NOMO-1 treated with DMSO at 0.1 percent for 48 hours (cell line): ENCODE measurements around the gene SERGEF.
"Not testable (repeated sequence)": the region's sequence is repeated elsewhere in the genome, so short reads cannot be mapped to it uniquely, and the experiment has no call there.

Source experiments
- DNase-seq: peaks from one replicate; lab custom pipeline; 2025; ENCODE audit not compliant: unreplicated experiment; lab: John Stamatoyannopoulos, UW

SERGEF gene

DNA sequence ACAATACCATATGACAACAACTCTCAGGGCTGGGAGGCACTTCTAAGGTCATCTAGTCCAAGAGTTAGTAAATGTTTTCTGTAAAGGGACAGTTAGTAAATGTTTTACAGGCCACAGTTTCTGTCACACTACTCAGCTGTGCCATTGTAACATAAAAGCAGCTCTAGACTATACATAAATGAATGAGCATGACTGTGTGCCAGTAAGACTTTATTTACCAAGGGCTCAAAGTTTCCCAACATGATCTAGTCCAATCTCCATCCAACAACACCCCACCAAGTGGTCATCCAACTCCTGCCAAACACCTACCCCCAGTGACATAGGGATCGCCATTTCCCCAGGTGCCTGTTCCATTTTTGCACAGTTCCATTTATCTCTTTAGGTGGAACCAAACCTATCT is 12.1 kb downstream of the SERGEF start:
- DNase-seq = no peak

DNA sequence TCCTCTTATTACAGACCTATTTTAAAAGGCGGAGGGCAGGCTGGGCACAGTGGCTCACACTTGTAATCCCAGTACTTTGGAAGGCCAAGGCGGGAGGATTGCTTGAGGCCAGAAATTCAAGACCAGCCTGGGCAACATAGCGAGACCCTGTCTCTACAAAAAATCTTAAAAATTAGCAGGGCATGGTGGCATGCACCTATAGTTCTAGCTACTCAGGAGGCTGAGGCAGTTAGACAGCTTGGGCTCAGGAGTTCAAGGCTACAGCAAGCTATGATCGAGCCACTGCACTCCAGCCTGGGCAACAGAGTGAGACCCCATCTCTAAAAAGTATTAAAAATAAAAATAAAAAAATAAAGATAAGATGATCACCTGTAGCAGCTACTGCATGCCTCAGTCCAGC is 12.7 kb downstream of the SERGEF start:
- not testable (repeated sequence) for DNase-seq

DNA sequence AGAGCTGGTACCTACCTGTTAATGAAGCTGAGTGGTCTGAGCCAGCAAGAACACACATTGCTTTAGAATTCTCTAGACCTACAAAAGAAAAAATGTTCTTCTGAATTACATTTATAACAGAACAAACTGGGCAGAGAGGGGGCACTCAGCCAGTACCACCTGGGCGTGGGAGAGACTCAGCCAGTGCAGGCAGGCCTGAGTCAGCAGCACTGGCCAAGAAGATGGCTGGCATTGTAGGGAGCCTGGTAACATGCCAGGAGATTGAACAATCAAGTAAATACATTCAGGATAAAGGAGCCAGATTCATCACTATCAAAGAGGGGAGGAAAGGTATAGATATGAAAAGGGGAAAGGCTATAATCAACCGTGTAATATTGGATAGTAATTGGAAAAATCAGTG is 19.9 kb downstream of the SERGEF start:
- DNase-seq = no peak

DNA sequence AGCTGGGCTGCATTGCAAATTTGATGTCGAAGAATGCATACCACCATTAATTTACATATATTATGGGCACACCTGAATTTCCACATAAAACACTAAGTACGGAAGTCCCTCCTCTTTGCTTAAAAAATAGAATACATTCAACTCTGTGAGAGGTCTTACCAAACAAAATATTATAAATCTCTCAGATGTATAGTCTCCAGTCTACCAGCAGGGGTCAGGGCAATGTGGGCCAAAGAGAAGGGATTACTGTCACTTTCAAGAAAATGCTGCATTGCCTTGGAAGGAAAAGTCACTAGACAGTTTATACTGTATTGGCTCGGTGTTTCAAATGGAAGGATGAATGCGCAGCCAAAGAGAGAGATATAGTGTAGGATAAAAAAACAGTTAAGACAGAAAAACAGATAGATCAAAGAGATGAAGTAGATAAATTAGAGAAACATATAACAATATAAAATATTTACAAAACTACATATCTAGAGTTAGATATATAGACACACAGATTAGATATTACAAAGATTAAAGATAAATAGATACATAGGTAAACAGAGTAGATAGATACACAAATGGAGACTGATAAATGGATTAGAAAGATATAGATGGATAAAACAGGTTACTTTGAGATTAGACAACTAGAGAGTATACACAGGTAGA is 20.9 kb downstream of the SERGEF start:
- peak; percentile 52 for DNase-seq

DNA sequence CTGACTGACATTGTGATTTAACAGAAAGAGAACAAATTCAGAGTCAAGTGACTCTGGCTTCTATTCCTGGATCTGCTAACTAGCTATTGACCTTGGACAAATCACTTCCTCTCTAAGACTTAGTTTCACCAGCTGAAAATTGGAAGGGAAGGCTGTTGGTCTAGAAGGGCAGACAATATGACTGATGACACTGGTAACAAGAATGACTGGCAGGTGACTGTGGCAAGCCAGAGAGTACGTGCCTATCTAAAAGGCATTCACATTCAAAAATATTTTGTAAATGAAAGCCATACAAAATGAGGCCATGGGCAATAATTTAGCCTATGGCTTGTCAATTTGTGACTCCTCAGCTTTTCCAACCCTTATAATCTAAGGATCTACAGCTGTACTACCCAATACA is 23.5 kb downstream of the SERGEF start:
- no peak for DNase-seq

DNA sequence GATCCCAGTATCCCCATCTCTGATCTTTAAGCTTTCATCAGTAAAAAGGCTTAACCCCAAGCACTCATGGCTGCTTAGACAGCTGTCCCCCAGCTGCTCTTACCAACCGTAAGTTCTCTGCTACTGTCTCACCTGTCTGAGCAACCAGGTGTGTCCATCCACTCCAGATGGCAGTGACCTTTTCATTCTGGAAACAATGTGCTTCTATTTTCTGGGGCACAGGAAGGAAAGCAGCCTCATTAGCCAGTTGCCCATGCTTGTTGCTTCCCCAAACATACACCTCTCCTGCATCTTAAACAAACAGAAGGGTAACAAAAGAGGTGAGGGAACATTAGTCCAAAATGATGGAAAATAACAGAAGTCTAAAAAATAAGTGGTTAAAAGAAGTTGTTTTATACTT is 24.4 kb downstream of the SERGEF start:
- no peak for DNase-seq

DNA sequence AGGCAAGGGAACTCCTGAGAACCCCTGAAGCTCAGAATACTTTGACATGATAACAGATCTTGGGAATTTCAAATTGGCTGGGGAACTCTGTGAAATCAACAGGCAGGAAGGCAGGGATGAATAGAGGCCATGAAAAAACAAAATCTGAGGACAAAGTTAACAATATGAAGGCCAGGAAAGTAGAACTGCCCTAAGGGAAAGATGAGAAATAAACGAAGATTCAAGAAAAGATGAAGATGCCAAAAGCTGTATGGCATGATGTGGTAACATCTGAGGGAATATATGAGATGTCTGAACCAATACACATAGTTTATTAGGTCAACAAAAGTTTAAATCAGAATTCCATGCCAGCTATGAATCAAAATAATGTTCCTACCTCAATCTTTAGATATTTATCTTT is 25.0 kb downstream of the SERGEF start:
- no peak for DNase-seq

DNA sequence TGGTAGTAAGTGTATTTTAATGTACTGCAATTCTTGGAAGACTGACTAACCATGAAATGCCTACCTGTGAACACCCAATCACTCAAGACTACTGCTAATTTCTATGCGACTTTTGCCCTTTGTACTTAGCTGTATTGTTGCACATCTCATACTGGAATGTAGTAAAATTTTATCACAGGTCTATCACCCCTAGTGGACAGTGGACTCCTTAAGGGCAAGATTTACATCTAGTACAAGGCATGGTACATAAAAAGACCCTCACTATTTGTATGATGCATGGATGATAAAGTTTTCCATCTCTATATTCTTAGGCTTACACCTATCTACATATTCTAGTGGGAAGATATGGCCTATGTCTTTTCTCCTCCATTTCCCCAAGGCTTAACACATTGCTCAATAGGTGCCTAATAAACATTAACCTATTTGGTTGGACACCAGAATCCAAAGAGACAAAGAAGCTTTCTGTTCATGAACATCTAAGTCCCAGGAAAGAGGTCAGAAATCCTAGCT is 26.1 kb downstream of the SERGEF start:
- no peak for DNase-seq

DNA sequence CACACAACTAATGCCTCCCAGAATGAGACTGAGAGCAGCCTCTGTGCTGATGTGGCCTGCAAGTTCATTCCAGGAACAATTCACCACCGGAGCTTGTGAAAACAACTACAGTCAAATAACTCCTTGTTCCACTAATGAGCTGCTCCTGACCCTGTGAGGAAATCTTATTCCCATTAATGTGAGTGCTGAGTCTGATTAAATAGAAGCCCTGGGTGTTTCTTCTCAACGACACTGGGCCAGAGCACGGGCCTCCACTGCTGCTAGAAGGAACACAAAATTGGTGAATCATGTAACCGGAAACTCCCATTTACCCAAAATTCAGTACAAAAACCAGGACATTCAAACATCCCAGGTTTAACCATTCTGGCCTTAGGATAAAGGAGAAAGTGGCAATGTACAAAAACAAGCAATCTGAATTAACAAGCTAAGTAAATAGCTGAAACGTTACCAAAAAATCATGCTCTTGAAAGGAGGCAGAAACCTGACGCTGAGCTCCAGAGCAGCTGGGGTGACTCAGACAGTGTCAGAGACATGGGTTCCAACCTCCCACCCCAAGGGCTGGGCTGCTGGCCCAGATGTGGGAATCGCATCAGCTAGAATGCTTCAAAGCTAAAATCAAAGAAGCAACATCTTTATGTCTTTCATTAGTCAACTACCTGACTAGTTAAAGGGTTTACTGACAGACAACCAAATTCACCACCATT is 26.7 kb downstream of the SERGEF start:
- no peak for DNase-seq

DNA sequence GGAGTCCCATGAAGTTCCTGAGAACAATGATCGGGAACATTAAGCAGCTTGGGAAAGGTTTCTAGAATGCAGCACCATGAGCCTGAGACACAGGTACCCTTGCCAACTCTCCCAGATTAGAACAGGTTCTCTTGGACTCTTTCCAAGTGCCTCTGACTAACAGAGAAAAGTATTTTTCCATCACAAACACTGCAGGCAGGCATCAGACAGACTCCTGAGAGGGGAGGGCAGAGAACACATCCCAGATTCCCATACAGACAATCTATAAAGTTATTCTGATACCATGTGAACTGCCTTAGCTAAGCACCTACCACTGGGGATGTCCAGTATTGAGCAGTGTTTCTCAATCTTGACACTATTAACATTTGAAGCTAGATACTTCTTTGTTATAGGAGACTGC is 27.3 kb downstream of the SERGEF start:
- DNase-seq = no peak

DNA sequence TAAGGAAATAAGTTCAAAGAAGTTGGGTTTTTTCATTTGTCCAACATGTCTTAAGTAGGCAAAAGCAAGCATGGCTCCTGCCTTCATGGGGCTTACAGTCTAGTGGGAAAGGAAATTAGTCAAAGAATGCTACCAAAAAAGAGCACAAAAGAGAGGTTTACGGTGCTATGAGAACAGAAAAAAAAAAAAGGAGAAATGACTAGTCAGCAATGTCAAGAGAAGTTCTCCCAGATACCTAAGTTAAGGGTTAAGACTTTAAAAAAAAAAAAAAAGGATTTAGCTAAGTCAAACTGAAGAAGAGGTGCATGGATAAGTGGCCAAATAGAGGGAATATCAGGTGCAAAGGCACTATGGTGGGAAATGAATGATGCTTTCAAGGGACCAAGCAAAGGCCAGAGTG is 29.3 kb downstream of the SERGEF start:
- DNase-seq = no peak

DNA sequence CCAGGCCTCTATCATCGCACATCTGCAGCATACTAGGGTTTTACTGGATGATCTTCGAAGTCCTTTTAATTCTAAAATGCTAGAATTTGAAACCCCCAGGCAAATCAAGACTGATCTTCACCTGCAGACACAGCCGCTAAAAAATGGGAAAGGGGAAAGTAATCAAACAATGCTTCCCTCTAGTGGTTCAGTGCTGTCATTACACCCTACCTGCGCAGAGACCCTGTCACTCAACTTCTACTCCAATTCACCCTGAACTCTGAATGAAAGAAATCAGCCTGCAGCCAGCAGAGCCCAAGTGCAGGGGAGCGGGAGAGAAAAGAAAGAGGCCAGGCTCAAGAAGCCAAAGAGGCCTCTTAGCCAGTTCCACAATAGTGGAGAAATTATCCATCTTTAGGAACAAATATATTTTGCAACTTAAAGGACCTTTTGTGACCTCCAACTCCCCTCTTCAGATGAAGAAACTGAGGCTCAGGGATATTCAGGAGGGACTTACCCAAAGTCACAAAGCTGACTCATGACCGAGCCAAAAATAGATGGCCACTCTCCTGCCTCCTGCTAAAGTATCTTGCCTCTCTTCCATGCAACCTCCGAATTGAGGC is 33.0 kb downstream of the SERGEF start:
- peak; percentile 11 for DNase-seq

DNA sequence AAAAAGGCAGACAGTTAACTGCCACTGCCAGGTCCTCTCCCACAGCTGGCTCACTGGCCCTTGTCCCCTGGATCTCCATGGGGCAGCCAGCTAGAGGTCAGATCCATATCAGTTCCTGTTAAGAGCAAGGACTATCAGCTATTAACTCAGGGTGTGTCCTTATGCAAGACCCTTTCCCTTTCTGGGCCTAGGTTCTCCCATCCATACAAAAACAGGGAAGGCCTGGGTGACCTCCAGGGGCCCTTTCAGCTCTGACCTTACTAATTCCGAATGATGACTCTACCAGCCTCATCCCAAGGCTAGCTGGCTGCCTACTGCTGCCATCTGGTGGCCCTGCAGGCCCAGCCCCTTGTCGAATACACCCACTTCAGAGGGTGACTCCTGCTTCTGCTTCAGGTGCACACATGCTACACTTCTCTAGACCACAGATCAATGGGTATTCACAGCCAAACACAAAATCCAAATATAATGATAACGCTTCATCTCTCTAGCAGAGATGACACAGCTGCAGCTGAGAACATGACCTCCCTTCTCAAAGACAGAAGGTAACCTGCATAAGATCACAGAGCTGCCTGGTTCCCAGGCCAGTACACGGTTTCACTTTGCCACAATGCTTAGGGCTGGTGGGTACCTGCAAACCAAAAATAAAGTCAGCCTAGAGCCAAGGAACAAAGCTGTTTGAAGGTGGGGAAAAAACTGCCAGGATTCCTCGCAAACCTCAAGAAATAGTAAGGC is 34.1 kb downstream of the SERGEF start:
- peak; percentile 7 for DNase-seq

DNA sequence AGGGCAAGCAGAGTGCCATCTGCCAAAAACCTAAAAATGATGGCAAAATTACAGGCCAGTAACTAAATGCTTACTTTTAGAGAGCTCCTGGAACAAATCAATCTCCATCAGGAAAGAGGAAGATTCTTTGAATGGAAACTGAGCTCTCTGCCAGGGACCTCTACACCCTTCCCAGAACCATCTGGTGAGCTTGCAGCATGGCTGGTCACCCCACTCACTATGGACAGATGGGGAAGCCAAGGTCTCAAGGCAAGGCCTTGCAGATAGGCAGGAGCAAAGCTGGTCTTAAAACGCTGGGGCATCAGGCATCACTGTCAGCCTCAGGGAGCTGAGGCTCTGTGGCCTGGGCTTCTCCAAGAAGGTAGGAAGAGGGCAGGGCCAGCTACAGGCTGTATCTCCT is 36.2 kb downstream of the SERGEF start:
- no peak for DNase-seq

DNA sequence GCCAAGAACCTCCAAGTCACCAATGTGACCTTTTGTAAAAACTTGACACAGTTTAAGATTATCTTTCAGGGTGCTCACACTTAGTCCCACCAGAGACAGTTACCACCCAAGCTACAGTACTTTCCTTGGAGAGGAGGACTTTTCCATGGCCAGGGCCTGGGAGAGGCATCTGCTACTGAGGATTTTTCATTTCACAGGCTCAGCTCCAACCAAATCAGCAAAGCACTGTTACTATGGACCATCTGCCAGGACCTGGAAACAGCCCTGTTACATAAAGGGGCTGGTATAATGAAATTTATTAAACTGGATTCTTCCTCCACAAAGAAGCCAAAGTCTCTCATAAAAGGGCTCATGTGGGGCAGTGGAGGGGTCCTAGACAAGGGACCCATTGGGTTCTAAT is 38.6 kb downstream of the SERGEF start:
- DNase-seq = no peak

DNA sequence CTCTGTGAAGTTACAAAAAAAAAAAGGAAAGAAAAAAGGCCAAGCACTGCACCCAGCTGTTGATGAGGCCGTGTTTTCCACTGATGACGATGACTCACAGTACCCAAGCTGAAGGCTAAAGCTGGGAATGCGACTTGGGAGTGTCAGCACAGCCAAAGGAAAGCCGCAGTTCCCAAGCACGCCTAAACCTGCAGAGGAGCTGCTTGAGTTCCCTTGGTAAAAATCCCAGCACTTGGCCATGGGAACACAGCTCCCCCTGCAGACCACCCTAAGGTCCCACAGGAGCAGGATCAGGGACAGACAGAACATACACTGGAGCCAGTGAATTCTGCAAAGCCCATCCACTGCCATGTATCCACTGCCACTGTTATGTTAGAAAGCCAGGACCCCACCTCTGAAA is 39.9 kb downstream of the SERGEF start:
- DNase-seq = no peak

DNA sequence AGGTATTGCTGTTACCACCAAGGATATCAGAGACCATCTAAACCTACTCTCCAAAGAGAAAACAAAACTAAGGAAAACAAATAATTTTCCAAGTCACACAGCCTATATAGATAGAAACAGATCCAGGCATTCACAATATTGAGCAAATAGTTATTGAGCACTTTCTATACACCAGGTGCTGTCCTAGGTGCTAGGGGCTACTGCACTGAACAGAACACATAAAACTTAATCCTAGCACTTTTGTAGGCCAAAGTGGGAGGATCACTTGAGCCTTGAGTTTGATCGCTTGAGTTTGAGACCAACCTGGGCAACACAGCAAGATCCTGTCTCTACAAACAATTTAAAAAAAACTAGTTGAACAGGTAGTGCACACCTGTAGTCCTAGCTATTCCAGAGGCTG is 44.6 kb downstream of the SERGEF start:
- no peak for DNase-seq

DNA sequence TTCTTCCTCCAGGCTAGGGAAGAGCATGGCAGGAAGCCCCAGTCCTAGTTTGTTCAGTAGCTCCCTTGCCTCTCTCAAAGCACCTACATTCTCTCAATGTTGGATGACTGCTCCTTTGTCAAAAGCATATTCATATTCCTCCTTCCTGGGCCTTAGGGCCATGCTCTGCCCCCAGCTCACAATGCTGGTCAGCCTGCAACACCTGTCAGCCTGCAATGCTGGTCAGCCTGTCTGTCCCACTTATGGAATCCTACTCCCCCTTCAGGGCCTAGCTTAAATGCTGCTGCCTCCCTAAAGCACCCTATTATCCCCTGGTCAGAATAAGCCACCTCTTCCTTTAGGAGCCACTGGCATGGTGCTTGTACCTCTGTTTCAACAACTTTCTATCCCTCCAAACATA is 45.2 kb downstream of the SERGEF start:
- no peak for DNase-seq

DNA sequence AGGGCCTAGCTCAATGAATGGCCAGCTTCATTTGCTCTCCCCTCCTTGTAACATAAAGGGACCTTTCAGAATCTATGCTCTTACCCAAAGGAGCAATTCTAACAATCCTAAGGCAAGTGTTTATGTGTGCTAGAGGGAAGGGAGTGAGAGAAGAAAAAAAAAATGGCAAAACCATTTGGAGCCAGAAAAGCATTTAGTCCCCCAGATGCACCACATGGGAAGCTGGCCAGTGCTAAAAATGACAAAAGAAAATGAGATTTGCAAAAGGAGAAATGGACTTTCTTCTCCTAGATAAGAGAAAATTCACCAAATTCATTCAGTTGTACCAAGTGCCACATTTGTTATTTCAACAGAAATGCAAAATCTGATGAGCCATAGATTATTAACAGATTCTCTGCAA is 52.8 kb downstream of the SERGEF start:
- no peak for DNase-seq

DNA sequence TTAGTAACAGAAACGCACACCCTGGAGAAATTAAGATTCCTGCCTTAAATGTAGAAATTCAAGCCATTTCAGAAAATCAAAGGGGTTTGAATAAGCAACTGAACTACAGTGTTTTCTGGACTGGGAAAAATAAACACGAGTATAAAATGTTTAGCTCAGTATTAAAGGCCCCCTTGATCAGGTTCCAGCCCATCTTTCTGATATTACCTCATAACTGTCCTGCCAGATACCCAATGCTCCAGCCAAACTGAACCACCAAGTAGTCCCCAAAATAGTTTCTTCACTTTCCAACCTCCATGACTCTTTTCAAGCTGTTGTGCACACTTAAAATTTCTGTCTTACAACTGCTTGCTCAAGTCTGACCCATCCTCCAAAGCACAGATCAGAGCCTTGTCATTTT is 54.4 kb downstream of the SERGEF start:
- DNase-seq = no peak

DNA sequence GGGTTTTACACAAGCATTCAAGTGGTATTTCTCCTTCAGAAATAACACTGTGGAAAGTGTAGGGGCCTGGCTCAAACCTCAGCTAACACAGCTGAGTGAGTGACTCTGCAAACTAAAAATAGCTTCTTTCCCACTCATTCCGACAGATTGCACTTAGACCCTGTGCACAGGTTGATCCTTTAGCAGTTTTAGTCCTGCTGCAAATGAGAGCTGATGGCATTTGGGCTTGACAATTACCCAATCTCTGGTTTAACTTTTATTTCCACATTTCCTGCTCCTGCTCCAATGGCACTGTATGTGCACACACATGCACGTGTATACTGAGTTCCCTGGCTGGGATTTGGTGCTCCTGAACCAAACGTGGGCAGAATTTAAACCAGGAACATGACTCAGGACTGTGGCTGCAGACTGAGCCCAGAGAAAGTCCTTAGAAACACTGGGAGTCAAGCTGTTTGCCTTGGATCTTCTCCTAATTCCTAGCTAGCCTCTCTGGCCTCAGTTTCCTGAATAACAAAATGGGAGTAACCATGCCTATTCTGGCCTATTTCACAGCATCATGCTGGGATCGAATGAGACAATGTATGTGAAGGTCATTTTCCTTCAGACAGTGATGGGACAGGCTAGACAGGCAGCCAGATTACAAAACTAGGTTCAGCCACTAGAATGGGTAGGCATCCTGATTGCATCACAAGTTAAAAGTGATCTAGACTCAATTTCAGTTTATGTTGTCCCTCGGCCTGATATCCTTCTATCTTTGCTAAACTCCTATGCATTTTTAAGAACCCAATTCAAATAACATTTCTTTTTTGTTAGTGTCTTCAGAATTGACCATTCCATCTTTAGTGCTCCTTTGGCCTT is 58.2 kb downstream of the SERGEF start:
- DNase-seq = peak; percentile 38
